Suppressor macrophage treated with lipopolysaccharide for 4 hours (primary cell): Measurements from ENCODE around the gene UBE3B.
"Not testable (repeated sequence)": the region's sequence is repeated elsewhere in the genome, so short reads cannot be mapped to it uniquely, and the experiment has no call there.

Source experiments
- DNase-seq: peaks from one replicate; pipeline ENCODE4 v3.0.0-alpha.2; 2020

The UBE3B gene

DNA sequence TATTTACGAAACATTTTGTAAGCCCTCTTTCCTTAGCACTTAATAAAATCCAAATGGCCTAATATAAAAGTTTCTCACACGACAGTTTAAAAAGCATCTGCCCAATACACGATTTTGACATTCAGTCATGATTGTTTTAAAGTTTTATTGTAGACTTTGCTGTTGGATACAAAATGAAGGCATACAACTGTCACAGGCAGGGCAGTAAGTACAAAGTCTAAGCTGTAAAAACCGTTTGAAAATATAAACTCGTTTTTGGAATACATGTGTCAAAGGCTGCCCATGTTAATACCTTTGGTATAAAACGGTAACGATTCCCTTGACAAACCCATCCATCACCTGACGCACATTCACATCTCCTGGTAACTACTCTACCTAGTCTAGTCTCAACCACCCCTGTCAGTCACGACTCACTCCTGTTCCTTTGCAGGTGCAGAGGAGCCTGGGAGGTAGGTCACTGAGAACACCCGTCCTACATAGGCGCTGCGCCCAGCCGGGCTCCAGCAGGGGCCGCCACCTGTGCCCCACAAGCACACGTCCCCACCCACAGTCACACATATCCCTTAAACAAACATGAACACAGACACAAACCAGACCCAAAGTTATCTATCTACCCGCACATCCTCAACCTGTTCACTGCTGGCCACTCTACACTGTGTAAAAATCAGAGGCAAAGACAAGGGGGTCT is 27.4 kb upstream of the UBE3B start:
- no peak for DNase-seq

DNA sequence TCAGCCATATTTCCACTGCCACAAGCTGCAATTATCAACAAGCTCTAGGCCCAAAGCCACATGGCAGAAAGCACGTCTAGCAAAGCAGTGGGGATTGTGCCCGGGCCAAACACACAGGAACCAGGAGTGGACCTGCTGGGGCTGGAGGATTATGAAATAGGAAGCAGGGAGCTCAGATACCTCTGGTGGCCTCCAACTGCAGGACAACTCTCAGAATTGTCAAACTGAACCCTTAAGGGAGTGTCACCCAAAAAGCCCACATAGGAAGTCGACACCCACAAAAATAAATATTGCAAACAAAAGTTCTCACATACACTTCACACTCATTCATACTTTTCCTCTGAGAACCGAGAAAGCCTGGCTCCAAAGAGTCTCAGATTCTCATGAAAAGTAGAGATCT is 26.5 kb upstream of the UBE3B start:
- DNase-seq, result no peak

GRCh38 chr12:109451400-109451799 is 26.0 kb upstream of the UBE3B start:
- DNase-seq, result no peak

GRCh38 chr12:109452489-109452888 is 24.9 kb upstream of the UBE3B start:
- no peak for DNase-seq

DNA sequence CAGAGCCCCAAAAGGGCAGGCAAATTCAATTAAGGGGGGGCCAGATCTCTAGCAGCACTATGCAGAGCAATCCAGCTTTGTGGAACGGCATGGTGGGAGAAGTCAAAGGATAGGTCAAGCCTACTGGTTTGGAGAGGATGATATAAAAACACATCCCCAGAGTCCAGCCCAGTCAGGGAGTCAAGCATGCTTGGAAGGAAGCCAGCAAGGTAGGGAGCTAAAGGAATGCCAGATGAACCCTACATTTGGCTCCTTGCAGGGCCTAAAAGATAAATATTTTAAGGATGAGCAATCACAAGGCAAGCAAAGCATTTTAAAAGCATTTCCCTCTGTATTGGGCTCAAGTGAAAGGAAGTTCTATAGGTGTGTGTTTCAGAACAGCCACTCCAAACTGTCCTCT is 21.7 kb upstream of the UBE3B start:
- DNase-seq, result no peak

DNA sequence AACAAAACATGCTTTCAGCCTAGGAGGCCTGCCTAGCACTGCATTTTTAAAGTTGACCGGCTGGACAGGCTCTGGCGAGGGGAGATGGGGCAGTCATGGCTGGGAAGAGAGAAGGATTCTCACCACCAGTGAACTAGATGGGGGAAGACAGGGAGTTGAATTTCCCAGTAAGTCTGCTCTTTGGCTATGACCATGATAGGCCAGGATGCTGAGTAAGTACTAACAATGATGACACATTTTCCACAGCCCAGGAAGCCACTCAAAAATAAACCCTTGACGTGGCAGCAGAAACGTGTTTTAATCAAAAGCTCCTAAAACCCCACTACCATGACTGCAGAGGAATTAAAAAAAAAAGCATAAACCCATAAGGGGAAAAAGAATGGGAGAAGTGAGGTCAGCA is 19.3 kb upstream of the UBE3B start:
- no peak for DNase-seq

- DNase-seq, result no peak
Observed at GRCh38 chr12:109458771-109459208, 18.6 kb upstream of the UBE3B start.

DNA sequence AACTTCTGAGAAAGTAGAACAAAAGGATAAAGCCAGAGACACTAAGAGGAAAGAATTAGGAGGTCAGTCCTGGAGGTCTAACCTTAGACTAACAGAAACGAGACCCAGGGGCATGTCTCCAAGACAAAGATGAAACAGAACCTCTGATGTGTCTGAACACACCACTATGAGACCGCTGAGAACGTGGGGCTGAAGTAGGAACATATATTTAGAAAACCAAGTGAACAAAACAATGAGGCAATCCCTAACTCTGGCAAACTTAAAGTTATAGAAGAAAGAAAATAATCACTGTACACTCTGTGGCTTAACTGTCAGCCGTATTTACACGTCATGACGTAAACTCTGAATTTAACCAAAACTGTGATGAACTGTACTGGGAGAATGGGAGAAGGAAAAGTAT is 18.2 kb upstream of the UBE3B start:
- DNase-seq, result no peak

DNA sequence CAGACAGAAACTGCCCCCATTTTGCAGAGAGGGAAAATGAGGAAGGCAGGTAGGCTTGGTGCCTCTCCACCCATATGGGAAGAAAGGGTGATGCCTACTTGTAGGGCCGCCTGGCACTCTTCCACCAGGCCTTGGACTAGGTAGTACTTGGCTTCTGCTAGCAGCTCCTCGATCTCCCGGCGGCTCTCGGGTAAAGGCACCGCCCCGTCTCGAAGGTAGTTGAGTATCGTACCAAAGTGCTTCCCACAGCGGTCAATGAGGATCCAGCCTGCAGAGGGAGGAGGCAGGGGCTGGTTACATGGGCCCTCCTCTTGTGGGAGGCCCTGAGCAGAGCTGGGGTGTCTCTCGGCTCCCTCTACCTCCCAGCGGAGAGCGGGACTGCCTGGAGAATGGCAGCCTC is 16.9 kb upstream of the UBE3B start:
- no peak for DNase-seq

DNA sequence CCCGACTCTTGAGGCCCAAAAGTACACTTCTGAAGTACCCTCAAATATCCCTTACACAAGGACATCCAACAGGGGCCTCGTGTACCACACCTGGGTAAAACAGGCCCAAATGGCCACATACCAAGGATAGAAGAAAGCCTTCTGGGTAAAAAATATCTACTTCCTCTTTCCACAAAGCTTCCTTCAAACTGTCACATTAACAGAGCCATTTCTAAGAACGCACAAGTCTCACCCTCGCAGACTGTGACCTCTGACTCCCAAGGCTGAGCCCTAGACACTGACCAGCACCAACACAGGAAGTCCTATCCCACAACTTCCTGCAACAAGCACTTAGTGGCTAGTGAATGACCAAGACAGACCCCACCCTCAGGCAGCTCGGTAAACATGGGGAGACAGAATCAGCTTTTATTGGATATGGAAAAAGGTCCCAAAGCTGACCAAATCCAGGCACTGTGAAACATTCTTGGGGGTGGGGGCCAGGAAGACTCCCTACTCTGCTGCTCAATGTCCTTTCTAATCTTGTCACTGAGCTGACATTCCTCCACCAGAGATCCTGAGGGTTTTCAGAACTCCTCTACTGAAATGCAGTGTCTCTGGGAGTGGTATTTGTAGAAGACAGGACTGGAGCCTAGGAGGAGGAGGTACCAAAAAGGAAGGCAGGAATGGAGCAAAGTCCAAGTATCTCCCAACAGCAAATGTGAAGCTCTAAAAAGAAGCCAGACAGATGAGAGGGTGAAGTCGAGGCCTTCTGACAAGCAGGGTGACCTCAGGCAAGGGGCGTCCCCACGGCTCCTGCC is 16.2 kb upstream of the UBE3B start:
- peak; percentile 78 for DNase-seq

DNA sequence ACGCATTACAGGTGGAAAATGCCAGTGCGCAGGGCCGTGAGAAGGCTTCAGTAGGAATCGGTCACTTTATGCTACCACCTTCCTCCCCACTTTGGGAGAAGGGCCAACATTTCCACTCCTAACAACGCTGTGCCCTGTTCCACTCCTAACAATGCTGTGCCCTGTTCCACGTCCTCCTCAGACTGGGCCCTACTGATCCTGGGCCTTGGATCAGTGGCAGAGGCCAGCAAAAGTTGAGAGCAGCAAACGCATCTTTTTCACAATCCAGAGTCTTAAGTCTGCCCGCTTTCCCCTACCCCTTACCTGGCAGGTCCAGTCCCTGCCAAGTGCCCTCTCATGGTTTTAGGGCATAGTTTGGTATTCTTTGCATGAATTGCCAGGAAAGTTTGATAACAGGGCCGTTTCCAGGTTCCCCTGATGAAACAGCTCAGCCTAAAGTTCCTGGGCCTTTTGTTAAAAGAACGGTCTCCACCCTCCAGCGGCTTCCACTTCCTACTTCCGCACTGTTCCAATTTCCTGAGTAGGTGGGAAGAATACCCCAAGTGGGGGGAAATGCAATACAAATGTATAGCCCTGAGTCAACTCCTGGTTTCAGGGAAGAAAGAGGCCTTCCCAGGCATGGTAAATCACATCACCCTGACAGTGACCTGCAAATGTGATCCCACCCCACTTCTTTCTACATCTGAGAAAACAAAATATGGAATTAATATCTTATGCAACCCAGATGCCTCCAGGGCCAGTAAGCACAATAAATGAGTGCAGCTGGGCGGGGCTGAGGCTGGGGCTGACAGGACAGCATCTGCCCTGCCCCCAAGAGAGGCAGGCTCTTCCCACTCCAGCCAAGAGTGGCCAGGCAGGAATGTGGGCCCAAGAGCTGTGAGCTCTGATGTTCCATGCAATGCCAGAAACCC is 15.3 kb upstream of the UBE3B start:
- DNase-seq, result peak; percentile 19

DNA sequence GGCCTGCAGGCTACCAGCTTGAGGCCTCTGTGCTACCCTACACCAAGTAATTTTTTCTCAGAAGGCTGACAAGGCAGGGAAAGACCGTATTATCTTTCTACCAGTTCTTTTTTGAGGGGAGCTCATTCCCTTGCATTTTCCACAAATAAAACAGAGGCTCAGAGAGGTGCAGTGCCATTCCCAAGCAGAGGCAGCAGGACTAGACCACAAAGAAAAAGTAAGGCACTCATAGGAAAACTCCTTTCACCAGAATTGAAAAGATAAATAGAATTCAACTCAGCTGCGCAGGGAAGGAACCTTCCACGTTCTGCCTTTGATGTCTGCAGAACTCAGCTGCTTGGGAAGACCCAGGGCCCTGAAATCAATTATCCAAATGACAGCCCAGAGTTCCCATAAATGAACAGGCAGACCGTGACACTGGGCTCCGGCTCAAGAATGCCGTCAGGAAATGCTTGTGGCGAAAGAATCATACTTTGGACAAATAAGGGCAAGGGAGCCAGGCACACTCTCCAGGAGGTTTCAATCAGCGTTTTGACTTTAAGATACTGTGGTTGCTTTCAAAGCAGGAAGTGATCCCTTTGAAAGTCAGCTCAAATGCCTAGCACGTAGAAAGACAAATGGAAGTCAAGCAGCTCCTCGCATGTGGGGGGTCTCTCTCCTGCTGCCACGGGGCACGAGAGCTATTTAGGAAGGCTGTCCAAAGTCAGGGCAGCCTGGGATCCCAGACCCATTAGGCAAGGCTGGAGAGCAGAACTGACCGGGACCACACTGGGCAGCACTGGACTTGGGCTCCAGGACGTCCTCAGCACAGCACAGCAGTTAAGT is 14.4 kb upstream of the UBE3B start:
- peak; percentile 58 for DNase-seq

GRCh38 chr12:109463756-109464155 is 13.7 kb upstream of the UBE3B start:
- no peak for DNase-seq

DNA sequence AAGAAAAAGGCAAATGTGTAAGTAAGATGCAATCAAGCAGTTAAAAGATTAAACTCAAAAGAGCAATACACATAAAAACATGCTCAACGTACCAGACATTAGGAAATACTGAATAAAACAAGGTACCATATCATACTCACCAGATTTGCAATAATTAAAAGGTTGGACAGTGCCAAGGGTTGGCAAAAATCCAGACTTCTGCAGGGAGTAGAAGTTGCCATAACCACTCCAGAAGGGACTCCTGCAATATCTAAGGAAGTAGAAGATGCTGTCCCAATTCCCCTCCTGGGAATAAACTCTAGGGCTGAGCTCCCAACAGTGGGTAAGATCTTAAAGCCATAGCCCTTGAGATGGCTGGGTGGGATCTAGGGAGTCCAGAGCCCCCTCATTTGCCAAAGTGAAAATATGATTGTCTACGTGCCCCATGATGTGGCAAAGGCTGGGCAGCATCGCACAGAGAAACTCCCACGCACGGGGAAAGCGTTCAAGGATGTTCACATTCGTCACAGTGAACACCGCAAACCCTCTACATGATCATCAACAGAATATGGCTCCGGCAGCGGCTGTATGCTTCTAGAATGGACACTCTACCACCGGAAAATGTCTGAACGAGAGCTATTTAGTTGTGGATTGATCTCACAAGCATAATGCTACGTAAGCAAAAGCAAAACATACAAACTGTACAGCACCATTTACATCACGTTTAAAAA is 12.6 kb upstream of the UBE3B start:
- no peak for DNase-seq

DNA sequence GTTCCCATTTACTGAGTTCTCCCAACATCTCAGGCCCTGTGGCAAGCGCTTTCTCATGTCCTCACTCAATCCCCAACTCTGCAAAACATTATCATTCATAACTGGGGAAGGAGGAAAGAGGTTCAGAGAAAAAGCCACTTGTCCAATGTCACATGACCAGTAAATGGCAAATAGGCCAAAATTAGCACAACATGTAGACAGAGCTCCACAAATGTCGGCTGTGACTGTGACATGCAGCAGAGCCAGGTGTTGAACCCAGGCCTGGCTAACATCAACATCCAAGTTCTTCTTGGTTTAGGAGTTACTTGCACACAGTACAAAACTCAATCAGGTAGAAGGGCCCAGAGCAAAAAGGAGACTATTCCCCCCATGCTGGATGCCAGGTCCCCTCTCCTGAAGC is 11.1 kb upstream of the UBE3B start:
- DNase-seq, result no peak

DNA sequence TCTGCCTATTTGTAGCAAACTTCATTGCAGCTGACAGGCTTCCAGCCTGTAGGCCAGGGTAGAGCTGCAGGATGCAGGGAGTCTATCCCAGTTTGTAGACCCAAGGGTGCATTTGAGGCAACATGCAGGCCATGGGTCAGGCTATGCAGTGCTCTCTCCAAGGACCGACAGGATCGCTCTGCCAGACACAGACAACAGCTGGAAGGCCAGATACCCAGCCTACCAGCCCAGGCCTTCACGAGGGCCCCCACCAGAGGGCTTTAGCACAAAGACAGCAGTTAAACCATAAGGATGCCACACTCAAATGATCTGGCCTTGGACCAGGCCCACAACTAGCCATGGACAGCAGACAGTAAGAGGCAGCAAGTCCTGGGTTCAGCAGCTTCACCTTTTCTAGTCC is 10.6 kb upstream of the UBE3B start:
- no peak for DNase-seq

DNA sequence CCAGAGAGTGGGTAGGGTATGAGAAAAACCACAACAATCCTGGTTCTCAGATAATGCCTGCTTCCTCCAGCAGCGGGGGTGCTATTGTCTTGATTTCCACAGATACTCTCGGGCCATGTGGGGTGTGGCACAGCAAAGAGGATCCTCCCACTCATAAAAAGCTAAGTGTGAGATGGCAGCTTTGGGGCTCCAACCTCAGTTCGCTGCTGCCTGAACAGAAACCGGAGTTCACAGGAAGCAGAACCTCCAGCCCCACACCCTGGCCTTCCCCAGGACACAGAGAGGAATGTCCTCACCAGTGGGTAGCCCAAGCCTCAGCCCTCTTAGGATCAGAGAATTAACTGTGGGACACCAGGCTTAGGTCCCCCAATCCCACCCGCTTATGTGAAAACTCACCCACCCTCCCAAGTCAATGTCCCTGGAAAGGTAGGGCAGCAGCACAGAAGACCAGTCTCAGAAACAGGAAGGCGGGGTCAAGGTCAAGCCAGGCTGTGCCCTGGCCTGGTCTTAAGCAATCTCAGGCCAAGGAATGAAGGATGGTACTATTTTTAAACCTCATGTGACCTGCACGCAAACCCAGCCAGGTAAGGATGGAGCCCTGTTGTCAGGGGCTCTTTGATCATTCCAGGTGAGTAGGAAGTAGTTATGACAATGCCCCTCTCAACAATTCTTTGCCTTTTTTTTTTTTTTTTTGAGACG is 9.3 kb upstream of the UBE3B start:
- peak; percentile 34 for DNase-seq

DNA sequence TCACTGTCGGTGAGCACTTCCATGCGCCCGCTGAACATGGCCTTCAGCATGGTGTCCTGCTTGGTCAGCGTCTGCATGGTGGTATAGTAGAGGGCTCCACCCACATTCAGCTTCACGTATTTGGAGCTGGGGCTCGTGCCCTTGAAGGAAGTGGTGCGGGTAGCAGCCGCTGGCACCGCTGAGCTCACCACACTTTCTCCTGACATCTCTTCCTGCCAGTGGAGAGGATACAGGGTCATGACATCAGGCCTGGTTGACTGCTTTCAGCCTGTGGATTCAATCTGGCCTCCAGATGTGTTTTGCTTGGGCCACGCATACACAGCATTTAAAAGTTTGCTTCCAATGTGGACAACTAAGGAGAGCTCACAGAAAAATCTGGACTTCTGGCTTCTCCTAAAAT is 7.9 kb upstream of the UBE3B start:
- no peak for DNase-seq

GRCh38 chr12:109473006-109473405 is 4.4 kb upstream of the UBE3B start:
- no peak for DNase-seq

DNA sequence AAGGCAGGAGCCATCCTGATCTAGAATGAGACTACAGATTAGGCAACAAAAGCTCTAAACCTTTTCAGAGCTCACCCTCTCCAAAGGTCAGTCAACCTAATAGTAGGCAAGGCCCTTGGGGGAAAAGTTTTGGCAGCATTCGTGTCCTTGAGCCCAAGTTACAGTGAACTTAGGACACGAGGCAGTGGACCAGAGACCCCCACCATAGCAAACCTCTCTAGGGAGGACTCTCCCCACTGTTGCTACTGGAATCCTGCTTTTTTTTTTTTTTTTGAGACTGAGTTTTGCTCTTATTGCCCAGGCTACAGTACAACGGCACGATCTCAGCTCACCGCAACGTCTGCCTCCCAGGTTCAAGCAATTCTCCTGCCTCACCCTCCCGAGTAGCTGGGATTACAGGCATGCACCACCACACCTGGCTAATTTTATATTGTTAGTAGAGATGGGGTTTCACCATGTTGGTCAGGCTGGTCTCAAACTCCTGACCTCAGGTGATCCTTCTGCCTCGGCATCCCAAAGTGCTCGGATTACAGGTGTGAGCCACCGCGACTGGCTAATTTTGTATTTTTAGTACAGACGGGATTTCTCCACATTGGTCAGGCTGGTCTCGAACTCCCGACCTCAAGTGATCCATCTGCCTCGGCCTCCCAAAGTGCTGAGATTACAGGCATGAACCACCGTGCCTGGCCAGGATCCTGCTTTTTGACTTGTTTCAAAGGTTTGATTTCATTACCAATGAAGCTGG is 3.7 kb upstream of the UBE3B start:
- DNase-seq, result not testable (repeated sequence)

- DNase-seq, result no peak
Observed at GRCh38 chr12:109475121-109475520, 2.3 kb upstream of the UBE3B start.
